Neuronal stem cell (in vitro differentiated cells): ENCODE measurements around the gene DTHD1.

Source experiments
- DNase-seq: peaks from one replicate; pipeline ENCODE4 v3.0.0-alpha.2; 2013; ENCODE audit warnings: low spot score
- H2AFZ ChIP-seq: one replicate; pipeline ENCODE4 v1.6.1; 2013; ENCODE audit warnings: mild to moderate bottlenecking, low read length, inconsistent platforms
- H2AK5ac ChIP-seq: 2 replicates; pipeline ENCODE4 v1.6.1; 2013; ENCODE audit warnings: low read depth, mild to moderate bottlenecking, inconsistent platforms, low read length, moderate library complexity, mixed read lengths
- H2BK120ac ChIP-seq: 2 replicates; pipeline ENCODE4 v1.6.1; 2013; ENCODE audit warnings: low read depth, mild to moderate bottlenecking, inconsistent platforms, low read length, moderate library complexity, mixed read lengths
- H2BK12ac ChIP-seq: one replicate; pipeline ENCODE4 v1.6.1; 2013; ENCODE audit warnings: low read length, inconsistent platforms
- H2BK15ac ChIP-seq: 2 replicates; pipeline ENCODE4 v1.6.1; 2013; ENCODE audit warnings: mild to moderate bottlenecking, low read length, inconsistent platforms, mixed read lengths
- H2BK5ac ChIP-seq: one replicate; pipeline ENCODE4 v1.6.1; 2013; ENCODE audit warnings: inconsistent platforms, mild to moderate bottlenecking, low read length, moderate library complexity
- H3K14ac ChIP-seq: one replicate; pipeline ENCODE4 v1.6.1; 2013; ENCODE audit warnings: low read length, inconsistent platforms
- H3K18ac ChIP-seq: 2 replicates; pipeline ENCODE4 v1.6.1; 2013; ENCODE audit warnings: low read length, inconsistent platforms
- H3K23ac ChIP-seq: 2 replicates; pipeline ENCODE4 v1.6.1; 2013; ENCODE audit warnings: low read depth, mild to moderate bottlenecking, mixed read lengths, low read length, inconsistent platforms; ENCODE audit not compliant: poor library complexity
- H3K27ac ChIP-seq: replicated peaks from 3 replicates; pipeline ENCODE4 v1.5.1; 2013; ENCODE audit warnings: low read length, inconsistent platforms
- H3K27me3 ChIP-seq, 3 experiments: 2 replicates each; pipeline ENCODE4 v1.6.1; 2013; ENCODE audit warnings: low read length in 3 of 3, mild to moderate bottlenecking in 2 of 3, inconsistent platforms in 1 of 3, low read depth in 1 of 3, mixed read lengths in 1 of 3, moderate library complexity in 1 of 3; ENCODE audit not compliant: control insufficient read depth in 3 of 3, insufficient read depth in 3 of 3
- H3K36me3 ChIP-seq, 2 donors: replicated peaks in 1 of 2; 2 replicates each; pipeline ENCODE4 v1.6.1; 2013; ENCODE audit warnings: low read length in 2 of 2; ENCODE audit not compliant: control insufficient read depth in 2 of 2, insufficient read depth in 2 of 2
- H3K4ac ChIP-seq: 2 replicates; pipeline ENCODE4 v1.6.1; 2013; ENCODE audit warnings: inconsistent platforms, mild to moderate bottlenecking, low read length, moderate library complexity
- H3K4me1 ChIP-seq, 2 donors: 1 replicate in 1 of 2; 2 replicates in 1 of 2; pipeline ENCODE4 v1.6.1; 2013; ENCODE audit warnings: low read length in 2 of 2, low read depth in 1 of 2; ENCODE audit not compliant: control insufficient read depth in 2 of 2, insufficient read depth in 1 of 2
- H3K4me2 ChIP-seq: one replicate; pipeline ENCODE4 v1.6.1; 2013; ENCODE audit warnings: mild to moderate bottlenecking, low read length, inconsistent platforms; ENCODE audit not compliant: insufficient read depth, poor library complexity, severe bottlenecking
- H3K4me3 ChIP-seq, 2 donors: 2 replicates each; pipeline ENCODE4 v1.5.1; 2013; ENCODE audit warnings: low read length in 2 of 2, mild to moderate bottlenecking in 2 of 2, inconsistent platforms in 1 of 2, moderate library complexity in 1 of 2
- H3K79me1 ChIP-seq: one replicate; pipeline ENCODE4 v1.6.1; 2013; ENCODE audit warnings: low read depth, mild to moderate bottlenecking, inconsistent platforms, low read length, moderate library complexity
- H3K9ac ChIP-seq: one replicate; pipeline ENCODE4 v1.6.1; 2013; ENCODE audit warnings: mild to moderate bottlenecking, low read depth, low read length, inconsistent platforms; ENCODE audit not compliant: poor library complexity
- H3K9me3 ChIP-seq, 2 donors: replicated peaks in 1 of 2; 2 replicates each; pipeline versions ENCODE3 to v1.6.1; 2013; ENCODE audit warnings: low read length in 2 of 2, mild to moderate bottlenecking in 2 of 2, inconsistent platforms in 1 of 2, low read depth in 1 of 2, mixed read lengths in 1 of 2, moderate library complexity in 1 of 2; ENCODE audit not compliant: control insufficient read depth in 2 of 2, insufficient read depth in 1 of 2
- H4K8ac ChIP-seq: one replicate; pipeline ENCODE4 v1.6.1; 2013; ENCODE audit warnings: low read depth, mild to moderate bottlenecking, inconsistent platforms, low read length, moderate library complexity
- H4K91ac ChIP-seq: one replicate; pipeline ENCODE4 v1.6.1; 2013; ENCODE audit warnings: low read length, low read depth, mild to moderate bottlenecking, inconsistent platforms; ENCODE audit not compliant: poor library complexity
- WGBS, 2 donors: extraction: QIAGEN DNeasy Blood & Tissue Kit; methylation state at CpG; one replicate each; pipeline ENCODE4 v1.1.7; 2013; ENCODE audit warnings: missing lambda C conversion rate in 2 of 2, mixed read lengths in 1 of 2; ENCODE audit not compliant: insufficient read length in 2 of 2, insufficient replicate concordance in 1 of 2; ENCODE audit errors: extremely low coverage in 2 of 2; 5-methylcytosine and 5-hydroxymethylcytosine counted together

The DTHD1 gene

GRCh38 chr4:36349938-36350549 lies 68.6 kb downstream of the DTHD1 start:
- no peak for DNase-seq
- Histone ChIP-seq H2AFZ (peak overlapping the region; percentile 74), H2BK15ac (no peak overlapping the region), H3K36me3 (no peaks in the 10 kb centered on the region), H2BK120ac (no peak overlapping the region), H3K23ac (no peak overlapping the region), H2BK12ac (no peak overlapping the region), H3K9me3 (no peaks in the 10 kb centered on the region), H3K9ac (no peak overlapping the region), H3K4me3 (no peak overlapping the region), H3K79me1 (no peaks in the 10 kb centered on the region), H3K18ac (no peak overlapping the region), H3K27ac (no peak overlapping the region), H4K91ac (no peak overlapping the region), H2AK5ac (no peak overlapping the region), H3K27me3 (no peaks in the 10 kb centered on the region), H4K8ac (no peak overlapping the region), H2BK5ac (no peak overlapping the region), H3K4me1 (peaks cover 0 to 8% of the 10 kb centered on the region in 2 donors), H3K14ac (no peak overlapping the region), H3K4ac (no peak overlapping the region), H3K4me2 (no peak overlapping the region)
- no CpG with 5 or more reads among the region's 4 CpGs for WGBS, 2 donors

DNA sequence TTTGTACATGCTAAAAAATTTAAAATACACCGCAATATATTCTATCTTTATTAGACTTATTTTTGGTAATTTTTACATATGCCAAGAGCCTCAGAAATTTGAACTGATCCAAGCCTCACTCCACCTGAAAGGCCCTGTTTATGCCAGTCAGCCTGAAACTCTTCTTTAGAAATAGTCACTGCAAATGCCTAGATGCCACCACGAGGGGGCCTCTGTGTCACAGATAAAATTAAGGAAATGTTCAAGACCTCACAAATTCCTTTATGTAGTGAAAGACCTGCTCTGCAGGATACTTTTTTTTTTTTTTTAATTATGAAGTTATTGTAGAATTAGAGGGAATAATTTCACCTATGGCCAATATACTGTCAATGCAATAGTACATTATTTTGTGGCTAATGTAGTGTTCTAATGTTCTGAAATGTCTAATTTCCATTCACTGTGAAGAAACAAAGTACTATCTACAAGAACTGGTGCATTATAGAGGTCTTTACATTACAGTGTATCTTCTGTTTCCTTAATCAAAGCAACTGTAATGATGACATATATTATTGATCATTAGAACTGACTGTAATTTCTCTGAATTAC lies 69.8 kb downstream of the DTHD1 start:
- peak; percentile 48 for DNase-seq
- no peak overlapping the region for H2BK15ac ChIP-seq
- no peak overlapping the region for H3K4me2 ChIP-seq
- H2BK120ac ChIP-seq = no peak overlapping the region
- no peak overlapping the region for H3K4ac ChIP-seq
- H4K8ac ChIP-seq = no peak overlapping the region
- no CpG with 5 or more reads among the region's 2 CpGs for WGBS, 2 donors
- no peak overlapping the region for H4K91ac ChIP-seq
- H3K4me3 ChIP-seq = no peak overlapping the region
- H3K36me3 ChIP-seq = no peaks in the 10 kb centered on the region
- no peaks in the 10 kb centered on the region for H3K27me3 ChIP-seq
- no peak overlapping the region for H2BK5ac ChIP-seq
- H2AFZ ChIP-seq = no peak overlapping the region
- no peak overlapping the region for H3K23ac ChIP-seq
- no peak overlapping the region for H3K9ac ChIP-seq
- no peak overlapping the region for H2BK12ac ChIP-seq
- H3K4me1 ChIP-seq = peaks cover 0 to 8% of the 10 kb centered on the region in 2 donors
- no peak overlapping the region for H3K18ac ChIP-seq
- no peaks in the 10 kb centered on the region for H3K79me1 ChIP-seq
- H2AK5ac ChIP-seq = no peak overlapping the region
- no peaks in the 10 kb centered on the region for H3K9me3 ChIP-seq
- no peak overlapping the region for H3K14ac ChIP-seq
- no peak overlapping the region for H3K27ac ChIP-seq

DNA sequence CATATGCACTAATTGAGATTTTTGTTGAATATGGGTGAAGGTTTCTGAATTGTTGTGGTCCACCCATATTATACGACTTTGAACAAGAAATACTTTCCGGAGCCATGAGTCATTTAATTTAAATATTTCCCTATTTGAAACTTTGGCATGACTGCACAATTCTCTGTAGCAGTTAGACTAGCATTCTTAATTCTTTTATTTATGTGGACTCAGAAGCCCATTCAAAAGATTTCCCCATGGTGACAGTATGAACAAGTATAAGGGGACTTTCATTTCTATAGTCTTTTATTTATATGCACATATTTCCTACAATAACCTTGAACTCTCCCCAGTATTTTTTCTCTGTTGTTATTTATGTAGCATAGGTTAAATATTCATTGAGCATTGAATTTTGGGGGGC lies 72.6 kb downstream of the DTHD1 start:
- H3K9me3 ChIP-seq = no peaks in the 10 kb centered on the region
- H2BK15ac ChIP-seq = no peak overlapping the region
- no peak overlapping the region for H3K4me2 ChIP-seq
- no peaks in the 10 kb centered on the region for H3K36me3 ChIP-seq
- H2BK5ac ChIP-seq = no peak overlapping the region
- H3K9ac ChIP-seq = no peak overlapping the region
- DNase-seq = no peak
- H3K27ac ChIP-seq = no peak overlapping the region
- H2AFZ ChIP-seq = no peak overlapping the region
- no peak overlapping the region for H4K91ac ChIP-seq
- H3K27me3 ChIP-seq = no peaks in the 10 kb centered on the region
- no peak overlapping the region for H3K23ac ChIP-seq
- no peak overlapping the region for H3K14ac ChIP-seq
- no peak overlapping the region for H2AK5ac ChIP-seq
- H4K8ac ChIP-seq = no peak overlapping the region
- H3K18ac ChIP-seq = no peak overlapping the region
- WGBS, 2 donors = no CpG with 5 or more reads among the region's 2 CpGs
- H2BK12ac ChIP-seq = no peak overlapping the region
- no peak overlapping the region for H3K4me3 ChIP-seq
- no peak overlapping the region for H2BK120ac ChIP-seq
- H3K4ac ChIP-seq = no peak overlapping the region
- peaks cover 0 to 8% of the 10 kb centered on the region in 2 donors for H3K4me1 ChIP-seq
- no peaks in the 10 kb centered on the region for H3K79me1 ChIP-seq

GRCh38 chr4:36358173-36358572 lies 76.8 kb downstream of the DTHD1 start:
- Histone ChIP-seq H3K79me1 (no peaks in the 10 kb centered on the region), H3K14ac (no peak overlapping the region), H2AK5ac (no peak overlapping the region), H4K8ac (no peak overlapping the region), H2BK120ac (no peak overlapping the region), H2AFZ (no peak overlapping the region), H3K4me3 (no peak overlapping the region), H3K23ac (no peak overlapping the region), H3K36me3 (no peaks in the 10 kb centered on the region), H3K27ac (no peak overlapping the region), H3K9ac (no peak overlapping the region), H3K18ac (no peak overlapping the region), H3K4ac (no peak overlapping the region), H2BK5ac (no peak overlapping the region), H2BK15ac (no peak overlapping the region), H3K27me3 (peaks cover 0 to 2% (median 0%) of the 10 kb centered on the region in 3 experiments), H3K4me2 (no peak overlapping the region), H2BK12ac (no peak overlapping the region), H4K91ac (no peak overlapping the region), H3K4me1 (no peaks in the 10 kb centered on the region), H3K9me3 (no peaks in the 10 kb centered on the region)
- no peak for DNase-seq
- WGBS, 2 donors = no CpG with 5 or more reads among the region's 4 CpGs
